ENCODE data around the gene NOTUM.
A peak's percentile ranks its signal among the peaks of the same experiment; 100 is the strongest.
"Not testable (repeated sequence)": the region's sequence is repeated elsewhere in the genome, so short reads cannot be mapped to it uniquely, and the experiment has no call there.

NOTUM gene

GRCh38 chr17:81922566-81923301, 38.3 kb downstream of the NOTUM start:
- DNase-seq = no peak

GRCh38 chr17:81921996-81922565, 38.9 kb downstream of the NOTUM start:
- DNase-seq = no peak

GRCh38 chr17:81921537-81921862, 39.5 kb downstream of the NOTUM start:
- DNase-seq = no peak

- peak in 1 of 2 donors; percentile 35 for DNase-seq
Measured at GRCh38 chr17:81920612-81921536, 40.1 kb downstream of the NOTUM start.

GRCh38 chr17:81918832-81919545, 42.0 kb downstream of the NOTUM start:
- DNase-seq = no peak

GRCh38 chr17:81918333-81918669, 42.7 kb downstream of the NOTUM start:
- DNase-seq = not testable (repeated sequence)

- DNase-seq = peak; percentile 87 to 90
Measured at GRCh38 chr17:81917565-81918332, 43.2 kb downstream of the NOTUM start, which contains the start of gene SIRT7. Gene SIRT7, minus strand, starts transcription at chr17:81918176. Its CDS starts 45 bp downstream, at chr17:81918131.

GRCh38 chr17:81916234-81917001, 44.6 kb downstream of the NOTUM start:
- DNase-seq = no peak

GRCh38 chr17:81915331-81915730, 45.7 kb downstream of the NOTUM start:
- no peak for DNase-seq

GRCh38 chr17:81914103-81914850, 46.7 kb downstream of the NOTUM start:
- DNase-seq = no peak

- DNase-seq = no peak
Measured at GRCh38 chr17:81913394-81914102, 47.4 kb downstream of the NOTUM start.

DNA sequence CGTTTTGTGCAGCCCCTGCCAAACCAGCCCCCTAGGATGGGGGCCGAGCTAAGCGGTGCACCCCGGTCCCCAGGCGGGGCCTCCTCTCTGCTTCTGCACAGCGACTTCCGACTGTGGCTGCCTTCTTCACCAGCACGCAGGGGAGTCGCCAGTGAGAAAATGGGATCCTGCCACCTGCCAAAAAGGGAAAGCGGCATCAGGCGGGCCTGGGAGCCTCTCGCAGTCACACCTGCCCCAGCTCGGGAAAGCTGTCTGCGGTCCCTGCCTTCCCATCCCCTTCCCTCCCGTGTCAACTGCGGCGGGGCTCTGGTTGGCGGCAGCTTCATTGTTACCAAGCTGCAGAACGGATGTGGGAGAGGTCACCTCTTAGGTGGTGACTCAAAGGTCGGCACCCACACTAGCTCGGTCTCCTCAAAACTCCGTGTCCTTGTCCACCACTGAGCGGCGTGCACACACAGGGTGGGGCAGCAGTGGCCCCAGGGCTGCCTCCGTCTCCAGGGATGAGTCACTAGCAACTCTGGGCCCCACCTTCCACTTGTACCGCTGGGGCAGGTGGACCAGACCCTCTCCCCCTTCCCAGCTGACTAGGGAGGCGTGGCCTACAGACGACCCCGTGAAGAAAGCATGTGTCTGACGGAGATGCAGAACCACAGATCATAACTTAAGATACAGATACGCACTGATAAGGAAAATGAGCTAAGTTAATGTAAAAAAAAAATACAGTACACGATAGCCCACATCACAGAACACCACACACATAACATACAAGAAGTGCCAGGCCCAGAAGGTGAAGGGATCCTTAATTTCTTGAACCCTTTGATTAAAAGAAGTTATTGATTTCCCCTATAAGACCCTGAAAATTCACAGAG, 48.3 kb downstream of the NOTUM start:
- DNase-seq = no peak

- no peak for DNase-seq
Measured at GRCh38 chr17:81911969-81912368, 49.0 kb downstream of the NOTUM start.

GRCh38 chr17:81911277-81911961, 49.6 kb downstream of the NOTUM start, which contains the start of gene PCYT2:
Gene PCYT2, minus strand, starts transcription at chr17:81911399. Its CDS starts 44 bp downstream, at chr17:81911355.
- peak; percentile 92 to 95 for DNase-seq

DNA sequence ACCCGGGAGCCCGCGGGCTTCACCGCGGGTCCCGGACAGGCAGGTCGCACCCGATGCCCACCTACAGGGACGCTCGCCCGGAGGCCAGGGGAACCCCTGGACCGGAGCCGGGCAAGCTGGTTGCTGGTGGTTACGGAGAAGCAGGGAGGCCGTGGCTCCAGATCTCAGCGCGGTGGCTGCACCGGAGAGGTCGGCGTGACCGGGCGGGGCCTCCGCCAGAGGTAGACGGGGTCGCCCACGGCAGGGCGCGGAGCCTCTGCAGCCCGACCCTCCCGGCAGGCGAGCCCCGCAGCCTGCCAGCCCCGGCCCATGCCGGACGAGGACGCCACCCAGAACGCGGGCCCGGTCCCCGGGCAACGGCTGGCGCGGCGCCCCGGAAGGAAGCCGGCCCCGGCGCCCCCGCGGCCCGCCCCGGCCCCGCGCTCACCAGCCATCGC, 50.1 kb downstream of the NOTUM start:
- DNase-seq = no peak

DNA sequence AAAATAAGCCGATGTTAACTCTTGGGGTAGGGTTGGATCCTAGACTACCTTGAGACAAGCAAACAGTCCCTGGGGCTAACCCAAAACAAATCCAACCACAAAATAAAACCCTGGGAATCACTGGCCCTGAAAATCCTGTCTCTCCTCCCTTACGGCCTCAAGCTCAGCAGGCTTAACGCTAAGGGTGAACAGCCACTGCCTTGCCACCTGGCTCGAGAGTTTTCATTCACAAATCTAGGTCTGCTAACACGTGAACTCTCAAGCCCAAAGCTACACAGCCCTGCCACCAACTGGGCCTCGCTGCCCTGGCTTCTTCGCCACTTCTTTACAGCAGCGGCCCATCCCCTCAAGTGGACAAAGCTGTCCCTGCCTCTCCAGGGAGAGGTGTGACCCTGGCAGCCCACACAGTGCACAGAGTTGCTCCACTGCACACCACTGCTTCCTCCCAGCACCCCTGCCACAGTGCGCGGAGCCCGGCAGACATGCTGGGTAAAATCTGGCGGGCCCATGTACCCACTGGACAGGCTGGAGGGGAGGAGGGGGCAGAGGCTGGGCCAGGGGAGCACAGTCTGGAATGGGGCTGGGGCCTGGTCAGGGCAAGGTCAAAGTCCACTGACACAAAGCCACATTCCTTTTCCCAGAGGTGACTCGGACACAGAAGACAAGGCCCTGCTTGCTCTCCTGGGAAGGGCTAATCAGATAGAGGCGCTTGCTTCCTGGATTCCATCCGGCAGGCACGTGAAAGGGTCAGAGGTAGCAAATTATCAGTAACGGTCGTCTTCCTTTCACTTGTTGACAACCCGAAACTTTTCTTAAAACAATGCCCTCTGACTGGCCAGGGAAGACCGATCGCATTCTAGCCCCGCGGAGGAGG, 50.8 kb downstream of the NOTUM start:
- DNase-seq = no peak

- DNase-seq = no peak
Measured at GRCh38 chr17:81909231-81909630, 51.8 kb downstream of the NOTUM start.
